NCI-H2196 treated with DMSO at 0.1 percent for 48 hours (cell line): Measurements from ENCODE around the gene ZNF41.
"Not testable (repeated sequence)": the region's sequence is repeated elsewhere in the genome, so short reads cannot be mapped to it uniquely, and the experiment has no call there.

ENCODE experiments used
- DNase-seq: peaks from one replicate; lab custom pipeline; 2025; ENCODE audit not compliant: unreplicated experiment; lab: John Stamatoyannopoulos, UW

Gene ZNF41

GRCh38 chrX:47492133-47492532 lies 9.1 kb upstream of the ZNF41 start:
- not testable (repeated sequence) for DNase-seq

GRCh38 chrX:47489507-47490275 lies 6.7 kb upstream of the ZNF41 start:
- DNase-seq = no peak

- DNase-seq = no peak
These were observed 1.9 kb upstream of the ZNF41 start for GRCh38 chrX:47484885-47485284.

GRCh38 chrX:47483306-47484268 lies 565 bp upstream of the ZNF41 start:
- no peak for DNase-seq

GRCh38 chrX:47482065-47482511 lies 934 bp downstream of the ZNF41 start:
- no peak for DNase-seq

GRCh38 chrX:47481160-47481559 lies 1.9 kb downstream of the ZNF41 start:
- no peak for DNase-seq

- DNase-seq = no peak
These were observed 2.4 kb downstream of the ZNF41 start for GRCh38 chrX:47480576-47480975.

- no peak for DNase-seq
These were observed 7.5 kb downstream of the ZNF41 start for GRCh38 chrX:47475476-47475875.

GRCh38 chrX:47467106-47467505 lies 15.9 kb downstream of the ZNF41 start:
- DNase-seq = no peak

- no peak for DNase-seq
These were observed 22.5 kb downstream of the ZNF41 start for GRCh38 chrX:47460561-47460960.

- no peak for DNase-seq
These were observed 24.5 kb downstream of the ZNF41 start for GRCh38 chrX:47458528-47458927.

- DNase-seq = no peak
These were observed 26.9 kb downstream of the ZNF41 start for GRCh38 chrX:47456080-47456479.

- DNase-seq = no peak
These were observed 30.9 kb downstream of the ZNF41 start for GRCh38 chrX:47452112-47452511.

- no peak for DNase-seq
These were observed 34.7 kb downstream of the ZNF41 start for GRCh38 chrX:47448165-47448806.

- DNase-seq = no peak
These were observed 35.4 kb downstream of the ZNF41 start for GRCh38 chrX:47447607-47448006.

GRCh38 chrX:47446971-47447370 lies 36.1 kb downstream of the ZNF41 start:
- DNase-seq = no peak

- no peak for DNase-seq
These were observed 36.6 kb downstream of the ZNF41 start for GRCh38 chrX:47446431-47446830.

- DNase-seq = no peak
These were observed 52.1 kb downstream of the ZNF41 start for GRCh38 chrX:47430925-47431324.

GRCh38 chrX:47422444-47422843 lies 60.6 kb downstream of the ZNF41 start:
- no peak for DNase-seq

- DNase-seq = no peak
These were observed 62.1 kb downstream of the ZNF41 start for GRCh38 chrX:47420962-47421361.

- DNase-seq = no peak
These were observed 62.8 kb downstream of the ZNF41 start for GRCh38 chrX:47420265-47420664.
